Stimulated activated naive CD8-positive, alpha-beta T cell treated with anti-CD3 and anti-CD28 coated beads, Interleukin-15, Interleukin-2, amounts not matched to agents 100 U/mL and 50 U/mL, for 24 hours (primary cell): ENCODE measurements around the gene KRTAP9-9.
"Not testable (repeated sequence)": the region's sequence is repeated elsewhere in the genome, so short reads cannot be mapped to it uniquely, and the experiment has no call there.

ENCODE experiments used
- ATAC-seq: fragments of 150-1000 bp; cut with Tn5 transposase; one replicate; pipeline ENCODE4 v1.10.0; 2021
- DNase-seq: peaks from one replicate; pipeline ENCODE4 v3.0.0; 2021

Gene KRTAP9-9

GRCh38 chr17:41255381-41256290, at the start of gene KRTAP9-9:
Gene KRTAP9-9 (plus strand): TSS chr17:41255384.
- ATAC-seq, DNase-seq: not testable (repeated sequence)

- peak; percentile 28 for ATAC-seq
- DNase-seq: no peak
Observed at GRCh38 chr17:41211845-41212466, 43.2 kb upstream of the KRTAP9-9 start.

GRCh38 chr17:41212524-41213169, 42.5 kb upstream of the KRTAP9-9 start:
- DNase-seq (no peak), ATAC-seq (no peak)

- ATAC-seq: no peak
- no peak for DNase-seq
Observed at GRCh38 chr17:41215681-41216080, 39.5 kb upstream of the KRTAP9-9 start.

- ATAC-seq (no peak), DNase-seq (no peak)
Observed at GRCh38 chr17:41223821-41224220, 31.4 kb upstream of the KRTAP9-9 start.

- DNase-seq: no peak
- ATAC-seq: no peak
Observed at GRCh38 chr17:41226051-41226450, 29.1 kb upstream of the KRTAP9-9 start.

GRCh38 chr17:41226598-41227095, 28.5 kb upstream of the KRTAP9-9 start, which contains the start of gene KRTAP9-2:
Gene KRTAP9-2 (plus strand): TSS chr17:41226648. CDS start chr17:41226655, 7 bp downstream.
- not testable (repeated sequence) for DNase-seq, ATAC-seq

GRCh38 chr17:41230094-41230493, 25.1 kb upstream of the KRTAP9-9 start:
- DNase-seq (no peak), ATAC-seq (no peak)

- no peak for ATAC-seq
Observed at GRCh38 chr17:41231731-41232130, 23.5 kb upstream of the KRTAP9-9 start.

GRCh38 chr17:41232399-41233105, 22.6 kb upstream of the KRTAP9-9 start, which contains the start of gene KRTAP9-3:
Gene KRTAP9-3 (plus strand): TSS chr17:41232449. CDS start chr17:41232502, 53 bp downstream.
- ATAC-seq, DNase-seq: not testable (repeated sequence)

More at GRCh38 chr17:41231731-41232130, 23.5 kb upstream of the KRTAP9-9 start:
- no peak for DNase-seq

GRCh38 chr17:41237116-41237515, 18.1 kb upstream of the KRTAP9-9 start:
- ATAC-seq, DNase-seq: not testable (repeated sequence)

GRCh38 chr17:41237949-41238437, 17.2 kb upstream of the KRTAP9-9 start, which contains the start of gene KRTAP9-8:
Gene KRTAP9-8 (plus strand): TSS chr17:41237999. CDS start chr17:41238052, 53 bp downstream.
- not testable (repeated sequence) for ATAC-seq, DNase-seq

- not testable (repeated sequence) for DNase-seq, ATAC-seq
Observed at GRCh38 chr17:41246995-41247787, 8.0 kb upstream of the KRTAP9-9 start.

- not testable (repeated sequence) for DNase-seq, ATAC-seq
Observed at GRCh38 chr17:41249637-41250240, 5.4 kb upstream of the KRTAP9-9 start, which contains the start of gene KRTAP9-4. Gene KRTAP9-4 (plus strand): TSS chr17:41249687. CDS start chr17:41249721, 34 bp downstream.

- ATAC-seq (no peak), DNase-seq (no peak)
Observed at GRCh38 chr17:41251261-41251660, 3.9 kb upstream of the KRTAP9-9 start.

GRCh38 chr17:41254861-41255260, 323 bp upstream of the KRTAP9-9 start:
- ATAC-seq: no peak
- DNase-seq: no peak

- no peak for DNase-seq
- no peak for ATAC-seq
Observed at GRCh38 chr17:41256291-41256685, 1.1 kb downstream of the KRTAP9-9 start.

- ATAC-seq (no peak), DNase-seq (no peak)
Observed at GRCh38 chr17:41258406-41258805, 3.2 kb downstream of the KRTAP9-9 start.

- DNase-seq (no peak), ATAC-seq (no peak)
Observed at GRCh38 chr17:41263212-41263611, 8.0 kb downstream of the KRTAP9-9 start.

- DNase-seq (no peak), ATAC-seq (no peak)
Observed at GRCh38 chr17:41264599-41264998, 9.4 kb downstream of the KRTAP9-9 start.
